Activated naive CD8-positive, alpha-beta T cell (primary cell): ENCODE measurements around the gene ARMC5.
"Not testable (repeated sequence)": the region's sequence is repeated elsewhere in the genome, so short reads cannot be mapped to it uniquely, and the experiment has no call there.

ENCODE experiments used
- H3K27ac Mint-ChIP-seq: one replicate; pipeline ENCODE4 v1.8.0; 2021; ENCODE audit warnings: mixed read lengths
- H3K27me3 Mint-ChIP-seq: one replicate; pipeline ENCODE4 v1.8.0; 2021; ENCODE audit warnings: mixed read lengths
- H3K36me3 Mint-ChIP-seq: one replicate; pipeline ENCODE4 v1.8.0; 2021; ENCODE audit warnings: mixed read lengths
- H3K4me1 Mint-ChIP-seq: one replicate; pipeline ENCODE4 v1.8.0; 2021; ENCODE audit warnings: low read depth, mixed read lengths
- H3K4me3 Mint-ChIP-seq: one replicate; pipeline ENCODE4 v1.8.0; 2021; ENCODE audit warnings: mild to moderate bottlenecking, mixed read lengths
- H3K9me3 Mint-ChIP-seq: one replicate; pipeline ENCODE4 v1.8.0; 2021; ENCODE audit warnings: low read depth, mixed read lengths

ARMC5 gene

DNA sequence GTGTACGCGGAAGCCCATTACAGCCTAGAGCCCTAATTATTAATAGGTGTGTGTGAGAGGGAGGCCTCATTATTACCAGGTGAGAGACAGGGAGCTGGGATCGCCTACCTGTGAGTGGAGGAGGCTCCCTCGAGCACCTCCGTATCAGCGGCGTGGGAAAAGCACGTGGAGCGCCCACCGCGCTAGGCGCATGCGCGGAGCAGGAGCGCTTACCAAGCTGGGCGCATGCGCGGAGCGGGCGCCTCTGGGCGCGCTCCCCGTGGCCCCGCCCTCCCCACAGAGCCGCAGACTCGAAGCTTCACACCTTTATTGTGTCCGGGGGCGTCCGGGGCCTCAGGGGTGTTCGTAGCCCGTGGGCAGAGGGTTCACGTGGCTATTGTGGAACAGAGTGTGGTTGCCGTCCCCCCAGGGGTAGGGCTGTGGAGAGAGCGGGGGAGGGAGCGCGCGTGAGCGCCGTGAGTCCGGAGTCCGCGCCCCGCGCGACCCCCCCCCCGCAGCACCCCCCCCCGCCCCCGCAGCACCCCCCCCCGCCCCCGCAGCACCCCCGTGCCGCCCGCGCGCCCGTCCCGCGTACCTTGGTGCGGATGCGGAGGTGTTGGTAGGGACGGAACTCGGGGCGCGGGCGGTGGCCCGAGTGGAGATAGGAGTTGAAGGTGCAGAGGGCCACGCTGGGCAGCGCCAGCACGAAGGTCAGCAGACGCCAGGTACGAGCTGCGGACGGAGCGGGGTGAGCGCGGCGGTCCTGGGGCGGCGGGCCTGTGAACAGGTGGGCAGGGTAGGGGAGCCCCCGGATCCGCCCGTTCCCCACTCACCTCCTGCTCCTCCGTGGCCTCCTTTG is 31.6 kb upstream of the ARMC5 start:
- Mint-ChIP-seq H3K27me3 (no peaks in the 10 kb centered on the region), H3K27ac (no peak overlapping the region), H3K4me3 (peak overlapping the region; percentile 40), H3K36me3 (no peaks in the 10 kb centered on the region), H3K4me1 (peaks cover 9% of the 10 kb centered on the region), H3K9me3 (no peaks in the 10 kb centered on the region)

DNA sequence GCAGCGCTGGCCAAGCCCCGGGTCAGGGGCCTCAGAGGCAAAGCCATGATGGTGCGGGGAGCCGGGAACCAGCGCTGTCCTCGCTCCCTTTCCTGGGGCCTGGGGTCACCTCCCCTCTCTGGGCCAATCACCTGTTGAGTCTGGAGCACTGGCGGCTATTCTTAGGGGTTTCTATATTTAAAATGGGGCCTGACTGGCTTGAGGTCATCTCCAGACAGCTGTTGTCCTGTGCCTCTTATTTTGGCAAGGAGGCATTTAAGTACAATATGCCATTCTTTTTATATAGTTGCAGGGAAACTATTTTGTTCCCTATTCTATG is 31.1 kb upstream of the ARMC5 start, which contains the start of gene COX6A2:
TSS of gene COX6A2 (minus strand) at position 82 of the 319 bp plus-strand sequence. CDS start at position 47, 35 bp downstream.
- no peaks in the 10 kb centered on the region for H3K27me3 Mint-ChIP-seq
- H3K27ac Mint-ChIP-seq: no peak within 1 kb of the TSS
- peaks cover 9% of the 10 kb centered on the region for H3K4me1 Mint-ChIP-seq
- H3K9me3 Mint-ChIP-seq: no peaks in the 10 kb centered on the region
- H3K36me3 Mint-ChIP-seq: no peaks in the 10 kb centered on the region
- H3K4me3 Mint-ChIP-seq: peak within 1 kb of the TSS; percentile 46

DNA sequence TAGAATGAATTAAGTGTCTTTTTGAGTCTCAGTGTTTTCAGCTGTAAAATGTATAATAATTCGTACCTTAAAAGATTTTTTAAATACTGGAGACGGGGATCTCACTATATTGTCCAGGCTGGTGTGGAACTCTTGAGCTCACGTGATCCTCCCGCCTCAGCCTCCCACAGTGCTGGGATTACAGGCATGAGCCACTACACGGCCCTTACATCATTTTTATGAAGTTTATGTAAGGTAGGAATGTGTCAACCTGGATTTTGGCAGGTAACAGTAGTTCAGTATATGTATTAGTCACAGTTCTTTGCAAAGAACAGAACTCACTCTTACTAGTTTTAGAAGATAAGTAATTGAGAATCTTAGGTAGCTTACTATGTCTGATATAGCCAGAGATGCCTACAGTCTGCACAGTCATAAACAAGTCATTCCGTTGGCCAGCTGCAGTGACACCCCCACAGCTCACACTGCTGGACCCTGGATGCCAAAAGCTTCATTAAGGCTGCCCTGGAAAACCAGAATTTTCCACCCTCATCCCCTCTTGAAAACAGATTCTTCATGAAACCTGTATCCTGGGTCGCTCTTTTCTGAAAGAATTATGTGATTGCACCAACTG is 30.6 kb upstream of the ARMC5 start:
- H3K27ac Mint-ChIP-seq: no peak overlapping the region
- H3K27me3 Mint-ChIP-seq: no peaks in the 10 kb centered on the region
- no peaks in the 10 kb centered on the region for H3K9me3 Mint-ChIP-seq
- H3K4me3 Mint-ChIP-seq: peak overlapping the region; percentile 27
- no peaks in the 10 kb centered on the region for H3K36me3 Mint-ChIP-seq
- H3K4me1 Mint-ChIP-seq: peaks cover 9% of the 10 kb centered on the region

DNA sequence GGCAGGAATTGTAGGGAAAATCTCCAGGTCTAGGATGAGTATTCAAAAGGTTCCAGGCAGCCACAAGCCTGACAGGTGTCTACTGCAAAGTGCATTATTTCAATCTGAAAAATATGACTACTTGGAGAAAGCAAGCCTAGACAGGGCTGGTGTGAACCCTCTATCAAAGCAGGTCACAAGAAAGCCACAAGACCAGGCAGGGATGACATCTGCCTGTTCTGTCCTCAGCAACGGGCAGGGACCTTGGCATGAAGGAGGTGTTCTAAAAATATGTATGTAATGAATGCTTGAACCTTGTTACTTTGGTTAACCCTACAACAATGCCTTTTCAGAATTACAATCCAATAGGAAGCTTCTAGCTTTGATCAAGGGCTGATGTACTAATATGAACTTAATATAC is 30.0 kb upstream of the ARMC5 start:
- no peaks in the 10 kb centered on the region for H3K36me3 Mint-ChIP-seq
- H3K27ac Mint-ChIP-seq: no peak overlapping the region
- peaks cover 9% of the 10 kb centered on the region for H3K4me1 Mint-ChIP-seq
- no peaks in the 10 kb centered on the region for H3K9me3 Mint-ChIP-seq
- H3K27me3 Mint-ChIP-seq: no peaks in the 10 kb centered on the region
- H3K4me3 Mint-ChIP-seq: no peak overlapping the region

DNA sequence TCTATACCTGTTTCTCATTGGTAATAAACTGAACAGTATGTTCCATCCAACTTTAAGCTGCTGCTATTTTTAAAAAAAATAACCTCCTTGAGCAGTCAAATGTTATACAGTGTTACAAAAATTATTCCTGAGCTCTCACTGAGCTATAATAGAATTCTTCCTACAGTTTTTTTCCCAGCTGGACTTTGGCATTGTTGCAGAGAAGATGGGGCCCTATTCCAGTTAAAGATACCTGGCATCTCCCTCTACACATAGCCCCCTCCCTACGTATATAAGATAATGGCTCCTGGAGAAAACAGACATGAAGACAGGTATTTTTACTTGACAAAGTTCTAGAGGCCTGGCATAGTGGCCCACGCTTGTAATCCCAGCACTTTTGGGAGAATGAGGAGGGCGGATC is 29.5 kb upstream of the ARMC5 start:
- Mint-ChIP-seq H3K4me1 (peaks cover 9% of the 10 kb centered on the region), H3K36me3 (no peaks in the 10 kb centered on the region), H3K27ac (no peak overlapping the region), H3K4me3 (no peak overlapping the region), H3K27me3 (no peaks in the 10 kb centered on the region), H3K9me3 (no peaks in the 10 kb centered on the region)

DNA sequence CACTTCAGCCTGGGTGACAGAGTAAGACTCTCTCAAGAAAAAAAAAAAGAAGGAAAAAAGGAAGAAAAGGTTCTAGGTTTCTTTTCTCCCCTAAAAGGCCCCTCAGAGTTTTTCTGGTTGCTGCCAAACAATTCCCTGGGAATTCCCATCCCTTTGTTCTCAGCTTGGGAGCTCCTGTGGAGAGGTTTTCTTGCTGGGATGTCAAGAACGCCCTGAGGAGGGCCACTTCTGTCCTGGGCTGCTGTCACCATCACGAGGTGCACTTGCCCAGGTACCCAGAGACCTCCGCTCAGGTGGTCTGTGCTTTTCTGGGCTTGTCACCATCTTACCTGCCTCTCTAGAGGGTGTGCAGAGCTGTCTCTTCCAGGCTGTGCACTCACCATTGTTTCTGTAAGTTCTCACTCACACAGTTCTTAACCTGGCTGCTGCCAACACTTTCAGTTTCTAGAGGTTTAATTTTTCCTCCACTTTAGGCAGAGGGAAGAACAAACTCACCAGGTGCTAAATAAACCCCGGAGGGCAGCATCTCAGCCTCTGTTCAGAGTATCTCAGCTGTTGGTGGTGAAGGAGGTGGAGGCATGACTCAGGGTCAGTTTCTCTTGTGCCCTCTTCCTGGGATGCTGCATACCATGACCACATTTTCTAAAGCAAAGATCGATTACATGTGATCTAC is 28.8 kb upstream of the ARMC5 start:
- Mint-ChIP-seq H3K9me3 (no peaks in the 10 kb centered on the region), H3K27ac (no peak overlapping the region), H3K36me3 (no peaks in the 10 kb centered on the region), H3K27me3 (no peaks in the 10 kb centered on the region), H3K4me3 (no peak overlapping the region), H3K4me1 (peaks cover 9% of the 10 kb centered on the region)

DNA sequence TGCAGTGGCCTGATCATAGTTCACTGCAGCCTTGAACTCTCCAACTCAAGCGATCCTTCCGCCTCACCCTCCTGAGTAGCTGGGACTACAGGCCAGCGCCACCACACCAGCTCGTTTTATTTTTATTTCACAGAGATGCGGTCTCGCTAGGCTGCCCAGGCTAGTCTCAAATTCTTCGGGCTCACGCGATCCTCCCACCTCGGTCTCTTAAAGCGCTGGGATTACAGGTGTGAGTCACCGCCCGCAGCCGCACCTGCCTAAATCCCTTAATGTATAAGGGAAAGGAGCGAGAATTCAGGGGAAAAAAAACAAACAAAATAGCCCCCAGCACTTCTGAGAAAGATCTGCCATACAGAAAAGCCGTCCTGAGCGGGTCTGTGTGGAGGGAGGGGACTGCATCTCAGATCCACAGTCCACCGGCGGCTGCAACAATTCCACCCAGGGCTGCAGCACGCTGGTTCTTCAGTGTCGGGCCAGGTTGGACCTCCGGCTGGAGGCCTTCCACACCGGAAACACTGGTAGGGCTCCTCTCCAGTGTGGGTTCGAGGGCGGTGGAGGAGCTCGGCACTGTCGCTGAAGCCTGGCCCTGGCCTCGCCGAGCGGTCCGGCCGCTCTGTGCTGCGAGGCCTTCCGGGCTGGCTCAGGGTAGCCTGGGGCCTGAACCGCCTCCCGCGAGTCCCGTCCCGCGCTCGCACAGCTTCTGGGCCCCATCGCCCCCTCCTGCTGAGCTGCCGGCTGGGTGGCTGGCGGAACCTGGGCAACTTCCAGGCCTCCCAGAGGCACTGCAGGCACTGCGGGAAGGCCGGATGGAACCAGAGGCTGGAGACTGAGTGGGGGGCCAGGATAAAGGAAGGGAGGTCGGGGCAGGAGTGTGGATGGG is 23.7 kb upstream of the ARMC5 start:
- H3K4me1 Mint-ChIP-seq: peaks cover 3% of the 10 kb centered on the region
- H3K27ac Mint-ChIP-seq: no peak overlapping the region
- H3K27me3 Mint-ChIP-seq: no peaks in the 10 kb centered on the region
- no peaks in the 10 kb centered on the region for H3K9me3 Mint-ChIP-seq
- H3K36me3 Mint-ChIP-seq: no peaks in the 10 kb centered on the region
- no peak overlapping the region for H3K4me3 Mint-ChIP-seq

DNA sequence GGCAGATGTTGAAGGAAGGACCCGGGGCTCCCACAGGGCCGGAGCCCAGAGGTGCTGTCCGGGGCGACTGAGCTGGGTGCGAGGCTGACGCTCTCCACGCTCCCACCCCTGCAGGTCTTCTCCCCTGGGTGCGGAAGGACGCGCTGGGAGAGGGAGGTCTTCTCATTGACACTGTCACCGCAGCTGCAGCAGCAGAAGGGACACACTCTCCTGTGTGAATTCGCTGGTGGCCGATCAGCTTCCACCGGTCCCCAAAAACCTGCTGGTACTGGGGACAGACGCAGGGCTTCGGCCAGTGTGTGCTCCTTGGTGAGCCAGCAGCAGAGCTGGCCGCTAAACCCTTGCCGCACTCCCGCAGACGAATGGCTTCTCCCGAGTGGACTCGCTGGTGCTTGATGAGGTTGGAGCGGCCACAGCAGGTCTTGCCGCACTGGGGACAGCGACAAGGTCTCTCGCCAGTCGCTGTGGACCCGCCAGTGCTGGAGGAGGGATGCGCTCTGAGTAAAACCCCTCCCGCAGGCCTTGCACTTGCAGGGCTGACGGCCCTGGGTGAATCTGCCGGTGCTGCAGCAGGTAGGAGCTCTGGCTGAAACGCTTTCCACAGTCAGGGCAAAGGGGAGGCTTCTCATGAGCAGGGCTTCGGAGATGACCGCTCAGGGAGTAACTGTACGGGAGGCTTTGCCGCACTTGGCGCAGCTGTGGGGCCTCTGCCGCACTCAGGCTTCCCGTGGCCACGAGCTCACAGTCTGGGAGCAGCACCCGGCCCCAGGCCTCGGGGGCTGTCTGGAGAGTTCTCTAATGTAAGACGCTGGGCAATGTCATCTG is 22.9 kb upstream of the ARMC5 start:
- Mint-ChIP-seq H3K27me3 (no peaks in the 10 kb centered on the region), H3K27ac (no peak overlapping the region), H3K4me3 (no peak overlapping the region), H3K4me1 (no peaks in the 10 kb centered on the region), H3K36me3 (no peaks in the 10 kb centered on the region), H3K9me3 (no peaks in the 10 kb centered on the region)

DNA sequence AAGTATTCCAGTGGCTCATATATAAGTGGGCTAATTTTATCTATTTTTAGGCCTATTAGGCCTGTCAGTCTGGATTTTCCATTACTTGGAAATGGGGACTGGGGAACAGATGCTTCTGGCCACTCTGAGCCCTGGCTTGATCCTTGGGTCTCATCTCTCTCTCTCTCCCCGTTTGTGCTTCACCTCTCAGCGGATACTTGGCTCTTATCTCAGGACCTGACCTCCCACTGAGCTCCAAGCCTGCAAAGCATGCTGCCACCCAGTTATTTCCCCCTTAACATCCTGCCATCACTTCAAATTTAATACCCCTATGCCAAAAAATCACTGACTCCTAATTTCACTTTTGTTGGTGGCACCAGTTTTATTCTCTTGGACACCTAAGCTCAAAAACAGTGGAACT is 20.9 kb upstream of the ARMC5 start:
- H3K9me3 Mint-ChIP-seq: no peaks in the 10 kb centered on the region
- no peak overlapping the region for H3K4me3 Mint-ChIP-seq
- H3K27me3 Mint-ChIP-seq: no peaks in the 10 kb centered on the region
- no peak overlapping the region for H3K27ac Mint-ChIP-seq
- H3K36me3 Mint-ChIP-seq: no peaks in the 10 kb centered on the region
- peaks cover 5% of the 10 kb centered on the region for H3K4me1 Mint-ChIP-seq

DNA sequence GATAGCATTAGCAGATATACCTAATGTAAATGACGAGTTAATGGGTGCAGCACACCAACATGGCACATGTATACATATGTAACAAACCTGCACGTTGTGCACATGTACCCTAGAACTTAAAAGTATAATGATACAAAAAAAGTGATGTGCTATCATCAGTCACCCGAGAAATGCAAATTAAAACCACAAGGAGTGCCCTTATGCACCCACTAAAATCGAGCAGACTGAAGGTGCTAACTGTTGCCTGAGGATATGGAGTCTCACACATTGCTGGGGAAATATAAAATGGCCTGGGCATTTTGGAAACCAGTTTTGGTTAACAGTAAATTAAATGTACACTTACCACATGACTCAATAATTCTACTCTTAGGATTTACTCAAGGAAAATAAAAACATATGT is 20.3 kb upstream of the ARMC5 start:
- not testable (repeated sequence) for H3K4me3 Mint-ChIP-seq, H3K27me3 Mint-ChIP-seq, H3K36me3 Mint-ChIP-seq, H3K27ac Mint-ChIP-seq, H3K9me3 Mint-ChIP-seq, H3K4me1 Mint-ChIP-seq

DNA sequence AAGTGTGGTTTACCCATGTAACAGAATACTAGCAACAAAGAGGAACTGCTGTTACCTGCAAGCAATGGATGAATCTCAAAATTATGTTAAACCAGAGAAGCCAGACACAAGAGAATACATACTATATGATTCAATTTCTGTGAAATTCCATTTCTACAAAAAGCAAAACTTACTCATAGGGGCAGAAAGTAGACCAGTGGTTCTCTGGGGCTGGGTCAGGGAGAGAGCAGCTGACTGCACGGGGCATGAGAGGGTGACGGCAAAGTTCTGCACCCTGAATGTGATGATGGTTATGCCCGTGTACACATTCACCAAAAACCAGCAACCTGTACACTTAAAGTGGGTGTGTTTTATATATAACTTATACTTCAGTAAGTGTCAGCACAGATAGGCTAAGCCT is 19.8 kb upstream of the ARMC5 start:
- no peaks in the 10 kb centered on the region for H3K27me3 Mint-ChIP-seq
- H3K4me1 Mint-ChIP-seq: peaks cover 5% of the 10 kb centered on the region
- no peak overlapping the region for H3K4me3 Mint-ChIP-seq
- no peak overlapping the region for H3K27ac Mint-ChIP-seq
- no peaks in the 10 kb centered on the region for H3K9me3 Mint-ChIP-seq
- H3K36me3 Mint-ChIP-seq: no peaks in the 10 kb centered on the region

DNA sequence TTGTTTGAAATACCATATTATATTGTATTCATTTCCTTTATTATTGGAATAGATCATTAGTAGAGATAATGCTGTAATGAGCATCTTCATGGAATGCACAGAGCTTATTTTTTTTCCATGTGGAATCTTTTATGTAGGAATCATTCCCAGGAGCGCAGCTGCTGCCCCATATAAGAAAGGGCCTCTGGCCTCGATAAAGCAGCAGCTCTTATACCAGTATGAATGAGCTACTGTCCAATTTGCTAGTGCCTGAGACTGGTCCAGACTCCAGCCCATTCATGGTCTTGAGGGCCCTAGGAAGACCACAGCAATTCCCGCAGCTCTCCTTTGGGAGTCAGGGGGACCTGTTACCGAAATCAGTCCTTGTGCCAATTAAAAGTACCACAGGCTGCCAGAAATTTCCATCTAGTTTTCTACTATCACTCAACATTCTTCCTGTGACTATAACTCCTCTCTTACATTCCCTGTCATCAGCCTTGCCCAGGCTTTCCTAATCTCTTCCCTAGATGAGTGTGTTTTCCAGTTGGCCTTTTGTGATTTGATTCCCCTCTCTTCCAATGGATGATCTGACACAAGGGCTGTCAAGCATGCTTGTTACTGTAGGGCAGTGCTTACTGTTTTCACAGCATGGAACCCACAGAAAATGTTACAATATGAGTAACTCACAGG is 18.7 kb upstream of the ARMC5 start:
- no peaks in the 10 kb centered on the region for H3K9me3 Mint-ChIP-seq
- H3K27me3 Mint-ChIP-seq: no peaks in the 10 kb centered on the region
- H3K4me3 Mint-ChIP-seq: peak overlapping the region; percentile 0
- peaks cover 5% of the 10 kb centered on the region for H3K4me1 Mint-ChIP-seq
- H3K36me3 Mint-ChIP-seq: no peaks in the 10 kb centered on the region
- no peak overlapping the region for H3K27ac Mint-ChIP-seq

DNA sequence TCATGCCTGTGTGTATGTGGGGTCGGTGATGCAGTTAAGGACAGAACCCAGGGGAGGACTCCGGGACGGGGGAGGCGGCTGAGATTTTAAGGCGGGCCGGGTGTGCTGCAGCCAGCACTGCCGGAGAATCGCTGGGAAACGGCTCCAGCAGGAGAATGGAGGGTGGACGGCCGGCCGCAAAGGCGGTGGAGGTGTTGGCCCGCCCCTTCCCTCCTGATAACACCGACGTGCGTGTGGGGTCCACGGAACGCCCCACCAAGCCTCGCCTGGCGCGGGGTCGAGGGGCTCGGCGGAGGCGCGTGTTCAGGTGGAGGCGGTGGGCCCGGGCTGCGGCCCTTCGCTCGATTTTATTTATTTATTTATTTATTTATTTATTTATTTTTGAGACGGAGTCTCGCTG is 17.3 kb upstream of the ARMC5 start:
- no peaks in the 10 kb centered on the region for H3K9me3 Mint-ChIP-seq
- peak overlapping the region; percentile 84 for H3K4me3 Mint-ChIP-seq
- peak overlapping the region; percentile 37 for H3K27ac Mint-ChIP-seq
- peaks cover 5% of the 10 kb centered on the region for H3K4me1 Mint-ChIP-seq
- H3K36me3 Mint-ChIP-seq: no peaks in the 10 kb centered on the region
- no peaks in the 10 kb centered on the region for H3K27me3 Mint-ChIP-seq

DNA sequence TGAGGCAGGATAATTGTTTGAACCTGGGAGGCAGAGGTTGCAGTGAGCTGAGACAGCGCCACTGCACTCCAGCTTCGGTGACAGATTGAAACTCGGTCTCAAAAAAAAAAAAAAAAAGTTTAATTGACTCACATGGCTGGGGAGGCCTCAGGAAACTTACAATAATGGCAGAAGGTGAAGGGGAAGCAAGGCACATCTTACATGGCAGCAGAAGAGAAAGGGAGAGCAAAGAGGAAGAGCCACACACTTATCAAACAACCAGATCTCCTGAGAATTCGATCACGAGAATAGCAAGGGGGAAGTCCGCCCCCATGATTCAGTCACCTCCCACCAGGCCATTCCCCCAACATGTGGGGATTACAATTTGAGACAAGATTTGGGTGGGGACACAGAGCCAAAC is 13.4 kb upstream of the ARMC5 start:
- H3K9me3 Mint-ChIP-seq, H3K36me3 Mint-ChIP-seq, H3K4me3 Mint-ChIP-seq, H3K27me3 Mint-ChIP-seq, H3K4me1 Mint-ChIP-seq, H3K27ac Mint-ChIP-seq: not testable (repeated sequence)
